Psoas muscle (tissue), 8 donors: ENCODE measurements around the gene KRT13. TPM values are rescaled to one million over a fixed set of nuclear protein-coding genes. Genes with fewer than 3 reads are reported as not detected.

ENCODE experiments used
- ATAC-seq, 4 donors: fragments of 200-7000 bp; cut with Tn5 transposase; one replicate each; pipeline ENCODE4 v1.9.1; 2020; ENCODE audit warnings: moderate library complexity in 3 of 4, mild to moderate bottlenecking in 2 of 4
- DNase-seq, 2 donors: peaks; one replicate each; pipeline ENCODE4 v3.0.0-alpha.2; 2020
- H3K27ac ChIP-seq: fragments of 200-600 bp; one replicate; pipeline ENCODE4 v1.8.0; 2022
- H3K27me3 ChIP-seq, 3 donors: fragments of 200-600 bp in 1 of 3; one replicate each; pipeline versions ENCODE4 v1.6.1 to v1.8.0; 2013 to 2022; ENCODE audit warnings: low read length in 2 of 3, mild to moderate bottlenecking in 2 of 3, moderate library complexity in 1 of 3; ENCODE audit not compliant: insufficient read depth in 3 of 3
- H3K36me3 ChIP-seq, 2 donors: fragments of 200-600 bp in 1 of 2; one replicate each; pipeline versions ENCODE4 v1.6.1 to v1.8.0; 2013 to 2022; ENCODE audit warnings: low read depth in 1 of 2, mild to moderate bottlenecking in 1 of 2, moderate library complexity in 1 of 2; ENCODE audit not compliant: insufficient read depth in 1 of 2
- H3K4me1 ChIP-seq: fragments of 200-600 bp; one replicate; pipeline ENCODE4 v1.8.0; 2022
- H3K4me3 ChIP-seq: fragments of 200-600 bp; one replicate; pipeline ENCODE4 v1.8.0; 2022; ENCODE audit warnings: mild to moderate bottlenecking
- H3K9me3 ChIP-seq: fragments of 200-600 bp; one replicate; pipeline ENCODE4 v1.8.0; 2022
- WGBS, 3 donors: extraction: QIAGEN DNeasy Blood & Tissue Kit; methylation state at CpG; one replicate each; pipeline versions ENCODE4 v1.1.6 to v1.1.7; 2013; 5-methylcytosine and 5-hydroxymethylcytosine counted together
- intact Hi-C, 2 donors: fragments of 100-400 bp; cut with DNase I; formaldehyde crosslinking; loops; one replicate each; pipeline versions ENCODE4 v1.11.0 to v1.14.2; 2022
- polyA plus RNA-seq, 3 donors: library from polyadenylated mRNA; stranded (reverse); fragments of 200-250 nt; gene quantifications; one replicate each; pipeline ENCODE4 v1.2.3, GENCODE V29; 2013
- total RNA-seq, 4 donors: library from RNA; stranded (reverse); fragmentation: NEBNext Ultra II Directional in 2 of 4; extraction: Animal tissue kit (Norgen Biotek cat#: 25700) in 2 of 4; gene quantifications; one replicate each; pipeline versions ENCODE4 v1.2.1 to v1.2.4, GENCODE V29; 2021 to 2023
- TF ChIP-seq, protein P1 (sequence below): fragments of 200-600 bp; IDR thresholded peaks from one replicate; pipeline ENCODE4 v1.8.0; 2022; ENCODE audit warnings: antibody characterized with exemption
- donor health status: healthy with polysubstance abuse.
- donor health status: DM: no; HTN: no; CAD: no; lungs with moderate emphysema.
- donor health status: Bipolar disorder and iron deficiency.
- donor health status: healthy.
- donor health status: DM: yes; HTN: yes; CAD: no.
- donor health status: DM: no; HTN: no; CAD: no.
- donor health status: DM: no; HTN: no; CAD: no.
- donor health status: DM: yes; HTN: yes; CAD: no.

Gene KRT13
- total and polyA plus RNA-seq, 7 donors = 0.13 to 3.3 (median 2.7) TPM; not detected in 2

- ATAC-seq (no peak), DNase-seq (no peak)
- Histone ChIP-seq H3K36me3 (no peaks in the 10 kb centered on the region), H3K27ac (no peak overlapping the region), H3K9me3 (no peaks in the 10 kb centered on the region), H3K4me1 (peaks cover 6% of the 10 kb centered on the region), H3K4me3 (no peak overlapping the region), H3K27me3 (peaks cover 0 to 11% (median 2%) of the 10 kb centered on the region in 3 donors)
- intact Hi-C loops = loop anchor here in 1 of 2 donors (10.0 kb wide), 1 partner anchor 647 kb away; no protein-coding TSS in a partner anchor
- TF ChIP-seq, protein P1, sequence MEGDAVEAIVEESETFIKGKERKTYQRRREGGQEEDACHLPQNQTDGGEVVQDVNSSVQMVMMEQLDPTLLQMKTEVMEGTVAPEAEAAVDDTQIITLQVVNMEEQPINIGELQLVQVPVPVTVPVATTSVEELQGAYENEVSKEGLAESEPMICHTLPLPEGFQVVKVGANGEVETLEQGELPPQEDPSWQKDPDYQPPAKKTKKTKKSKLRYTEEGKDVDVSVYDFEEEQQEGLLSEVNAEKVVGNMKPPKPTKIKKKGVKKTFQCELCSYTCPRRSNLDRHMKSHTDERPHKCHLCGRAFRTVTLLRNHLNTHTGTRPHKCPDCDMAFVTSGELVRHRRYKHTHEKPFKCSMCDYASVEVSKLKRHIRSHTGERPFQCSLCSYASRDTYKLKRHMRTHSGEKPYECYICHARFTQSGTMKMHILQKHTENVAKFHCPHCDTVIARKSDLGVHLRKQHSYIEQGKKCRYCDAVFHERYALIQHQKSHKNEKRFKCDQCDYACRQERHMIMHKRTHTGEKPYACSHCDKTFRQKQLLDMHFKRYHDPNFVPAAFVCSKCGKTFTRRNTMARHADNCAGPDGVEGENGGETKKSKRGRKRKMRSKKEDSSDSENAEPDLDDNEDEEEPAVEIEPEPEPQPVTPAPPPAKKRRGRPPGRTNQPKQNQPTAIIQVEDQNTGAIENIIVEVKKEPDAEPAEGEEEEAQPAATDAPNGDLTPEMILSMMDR = no peak
- WGBS, 3 donors = 62 to 69% (median 64%) methylated on average over 5 of the region's 5 CpGs
Measured at GRCh38 chr17:41551365-41551764, 46.0 kb upstream of the KRT13 start.

DNA sequence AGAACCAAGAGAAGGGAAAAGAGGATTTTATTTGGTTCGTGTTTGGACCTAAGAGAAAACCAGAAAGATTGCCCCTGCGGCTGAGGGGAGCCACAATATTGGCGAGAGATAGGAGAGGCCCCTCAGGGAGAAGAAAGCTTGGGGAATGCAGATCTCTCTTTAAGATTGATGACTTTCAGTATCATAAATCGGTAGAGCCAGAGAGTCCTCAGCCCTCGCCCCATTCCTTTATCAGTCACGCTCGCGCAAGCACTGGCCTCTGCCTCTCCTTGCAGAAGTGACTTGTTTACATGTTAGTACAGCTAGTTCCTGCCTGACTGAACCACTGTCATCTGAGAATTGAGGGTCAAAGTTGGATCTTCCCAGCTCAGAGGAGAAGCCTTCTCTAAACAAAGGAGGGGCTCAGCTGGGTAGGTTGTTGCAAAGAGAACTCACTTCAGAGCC, 44.2 kb upstream of the KRT13 start:
- no peak for DNase-seq
- WGBS, 3 donors = 76 to 83% (median 80%) methylated on average over 8 of the region's 8 CpGs
- Histone ChIP-seq H3K36me3 (no peaks in the 10 kb centered on the region), H3K27ac (no peak overlapping the region), H3K4me1 (peaks cover 6% of the 10 kb centered on the region), H3K27me3 (peaks cover 0 to 10% (median 2%) of the 10 kb centered on the region in 3 donors), H3K9me3 (no peaks in the 10 kb centered on the region), H3K4me3 (no peak overlapping the region)
- no peak for ATAC-seq
- intact Hi-C loops = loop anchor here (1.0 to 10.0 kb wide), 6 partner anchors 97 to 645 kb away; no protein-coding TSS in a partner anchor
- TF ChIP-seq, protein P1 = no peak

- H3K27ac ChIP-seq = no peak overlapping the region
- H3K9me3 ChIP-seq = no peaks in the 10 kb centered on the region
- ATAC-seq (peak; percentile 83 to 94 (median 88)), DNase-seq (peak; percentile 80 to 89)
- H3K36me3 ChIP-seq = no peaks in the 10 kb centered on the region
- peaks cover 0 to 10% (median 2%) of the 10 kb centered on the region in 3 donors for H3K27me3 ChIP-seq
- WGBS, 3 donors = 2 to 6% (median 3%) methylated on average over 24 to 25 of the region's 25 CpGs
- H3K4me1 ChIP-seq = peaks cover 6% of the 10 kb centered on the region
- TF ChIP-seq, protein P1 = peak; percentile 90
- intact Hi-C loops = loop anchor here (1.0 to 5.0 kb wide), 5 partner anchors 98 to 640 kb away; no protein-coding TSS in a partner anchor
- H3K4me3 ChIP-seq = peak overlapping the region; percentile 34
Measured at GRCh38 chr17:41548844-41549595, 43.6 kb upstream of the KRT13 start.

DNA sequence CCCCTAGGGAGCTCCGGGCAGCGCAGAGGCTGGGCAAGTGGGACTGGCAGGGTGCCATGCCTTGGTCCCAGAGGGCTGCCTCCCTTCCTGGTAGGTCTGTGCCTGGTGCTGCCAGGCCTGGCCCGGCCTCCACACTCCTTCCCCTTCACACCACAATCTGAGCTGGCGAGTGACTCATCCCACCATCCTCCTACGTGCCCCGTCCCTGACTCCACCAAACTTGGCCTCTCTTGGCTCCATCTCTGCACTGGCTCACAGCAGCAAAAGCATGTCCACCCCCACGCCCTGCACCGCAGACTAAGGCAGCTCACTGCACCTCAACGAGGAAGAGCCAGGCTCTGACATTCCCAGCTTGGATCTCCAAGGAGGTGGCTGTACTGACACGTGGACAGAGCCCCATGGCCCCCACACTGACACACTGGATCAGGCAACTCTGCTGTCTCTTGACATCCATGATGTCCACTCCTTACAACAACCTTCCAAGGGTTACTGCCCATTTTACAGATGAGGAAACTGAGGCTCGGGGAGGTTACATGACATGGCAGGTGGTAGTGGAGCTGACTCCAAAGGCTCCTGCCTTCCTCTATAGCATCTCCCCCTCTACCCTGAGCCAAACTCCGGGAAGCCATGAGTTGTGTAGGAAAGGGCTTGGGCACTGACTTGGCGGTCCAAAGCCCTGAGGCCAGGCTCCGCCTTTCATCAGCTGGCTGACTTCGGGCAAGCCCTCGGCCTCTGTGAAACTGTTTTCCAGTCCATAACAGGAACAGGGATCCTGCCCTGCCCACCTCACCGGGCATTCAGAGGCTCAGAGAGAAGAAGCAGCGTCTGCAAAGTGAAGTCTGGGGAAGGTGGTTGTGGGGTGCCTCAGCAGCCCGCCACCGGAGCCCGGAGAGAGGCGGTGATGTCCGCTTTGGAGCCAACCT, 42.8 kb upstream of the KRT13 start:
- peak overlapping the region; percentile 34 for H3K4me3 ChIP-seq
- no peaks in the 10 kb centered on the region for H3K9me3 ChIP-seq
- DNase-seq = peak; percentile 51 to 59
- 29 to 31% (median 31%) methylated on average over 22 to 23 of the region's 23 CpGs for WGBS, 3 donors
- TF ChIP-seq, protein P1 = no peak
- H3K36me3 ChIP-seq = no peaks in the 10 kb centered on the region
- ATAC-seq = peak; percentile 51 to 70 (median 64)
- H3K4me1 ChIP-seq = peaks cover 6% of the 10 kb centered on the region
- intact Hi-C loops = loop anchor here (2.0 to 5.0 kb wide), 4 partner anchors 99 to 639 kb away; no protein-coding TSS in a partner anchor
- H3K27me3 ChIP-seq = peaks cover 0 to 10% (median 0%) of the 10 kb centered on the region in 3 donors
- H3K27ac ChIP-seq = no peak overlapping the region
